Fibroblast of the conjunctiva (primary cell): ENCODE measurements around the gene DLX6.

Experiments
- DNase-seq: peaks from one replicate; pipeline ENCODE4 v3.0.0-alpha.2; 2010; ENCODE audit warnings: low read depth

DLX6 gene

DNA sequence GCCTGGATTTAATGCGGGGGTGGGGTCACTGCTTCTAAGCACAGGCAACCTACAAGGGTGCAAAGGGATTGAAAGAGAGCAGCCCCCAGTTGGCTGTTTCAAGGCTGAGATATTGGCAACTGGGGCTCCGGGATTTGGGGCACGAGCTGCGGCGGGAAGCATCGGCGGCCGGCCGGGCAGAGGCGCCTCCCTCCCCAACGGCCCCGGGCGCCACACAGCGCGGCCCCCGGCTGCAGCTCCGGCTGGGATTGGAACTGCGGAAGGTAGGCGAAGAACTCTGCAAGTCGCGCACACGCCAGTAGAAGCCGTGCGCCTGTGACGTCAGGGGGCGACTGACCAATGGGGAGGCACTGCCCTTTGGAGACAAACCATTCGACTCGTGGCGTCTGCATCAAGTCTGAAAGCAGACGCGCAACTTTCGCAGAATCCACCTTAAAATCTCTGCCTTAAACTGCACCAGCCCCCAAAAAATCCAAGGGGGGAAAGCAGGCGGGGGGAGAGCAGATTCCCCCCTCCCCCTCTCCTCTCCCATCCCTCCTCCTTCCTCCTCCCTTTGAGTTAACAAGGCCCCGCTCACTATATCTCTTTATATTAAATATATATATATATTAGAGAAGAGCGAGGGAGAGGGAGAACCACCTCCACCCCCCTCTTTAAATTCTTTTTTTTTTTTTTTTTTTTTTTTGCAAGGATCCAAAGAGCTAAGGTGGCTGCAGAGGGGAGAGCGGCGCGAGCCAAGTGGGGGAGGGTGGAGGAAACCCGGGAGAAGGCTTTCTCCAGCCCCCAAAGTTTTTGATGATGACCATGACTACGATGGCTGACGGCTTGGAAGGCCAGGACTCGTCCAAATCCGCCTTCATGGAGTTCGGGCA is at the start of gene DLX6:
Gene DLX6, plus strand, starts transcription at position 371 of the 872 bp plus-strand sequence. Its CDS starts 425 bp downstream, at position 796.
- DNase-seq = no peak

DNA sequence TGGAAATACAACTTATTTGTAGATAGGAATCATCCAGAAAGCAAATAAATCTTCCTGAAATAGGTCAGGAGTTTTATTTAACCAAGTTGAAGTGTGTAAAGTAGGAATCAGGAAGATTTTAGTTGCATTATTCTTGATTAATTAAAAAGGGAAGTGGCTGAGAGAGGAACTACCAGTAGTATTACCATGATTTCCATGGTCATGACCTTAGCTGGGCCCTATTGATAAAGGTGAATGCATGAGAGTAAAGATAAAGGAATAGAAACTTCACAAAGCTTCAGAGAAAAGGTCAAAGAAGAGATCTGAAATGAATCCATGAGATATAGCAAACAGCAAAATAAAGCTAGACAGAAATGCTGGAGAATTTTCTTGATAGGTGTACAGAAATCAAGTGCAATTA is 46.2 kb upstream of the DLX6 start:
- no peak for DNase-seq

DNA sequence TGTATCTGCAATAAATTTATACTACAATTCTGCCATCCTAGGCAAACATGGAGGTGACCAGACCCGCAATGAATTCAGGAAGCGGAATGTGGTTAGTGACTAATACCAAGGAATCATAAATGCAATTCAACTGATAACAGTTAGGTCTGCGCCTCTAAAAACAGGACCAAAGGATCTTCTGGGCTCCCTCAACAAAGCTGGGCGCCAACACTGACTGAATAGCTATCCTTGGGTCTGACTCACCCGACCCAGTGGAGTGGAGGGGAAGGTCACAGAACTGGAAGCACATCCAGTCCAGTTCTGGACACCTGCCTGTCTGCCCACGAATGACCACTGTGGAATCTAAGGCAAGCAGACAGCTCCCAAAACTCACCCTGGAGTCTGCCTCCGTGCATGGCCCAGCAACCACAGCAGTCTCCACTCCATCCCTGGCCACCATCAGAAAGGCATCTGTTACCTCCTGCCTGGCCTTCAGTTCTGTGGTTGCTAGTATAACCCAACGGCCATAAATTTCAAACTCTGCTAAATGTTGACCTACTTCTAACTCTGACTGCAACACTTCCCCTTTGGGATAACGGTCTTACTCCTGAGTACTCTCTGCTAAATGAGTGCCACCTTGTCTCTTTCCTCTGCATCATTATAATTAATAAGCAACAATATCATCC is 43.0 kb upstream of the DLX6 start:
- DNase-seq = no peak

DNA sequence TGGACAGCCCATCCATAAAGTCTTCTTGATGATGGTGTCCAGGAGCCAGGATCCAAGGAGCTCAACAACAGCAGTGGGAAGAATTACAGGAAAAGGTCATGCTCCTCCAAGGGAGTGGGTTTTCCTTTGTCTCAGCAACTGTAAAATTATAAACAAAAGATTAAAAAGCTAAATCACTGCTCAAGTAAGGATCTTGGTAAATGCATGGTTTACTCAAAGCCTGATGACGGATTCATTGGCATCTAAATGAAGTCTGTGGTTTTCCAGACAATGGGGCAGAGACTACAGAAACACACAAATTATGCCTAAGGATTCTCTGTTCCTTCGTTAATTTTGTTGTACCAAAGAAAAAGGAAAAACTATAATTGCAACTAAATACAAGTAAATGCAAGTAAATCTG is 36.4 kb upstream of the DLX6 start:
- DNase-seq = no peak

DNA sequence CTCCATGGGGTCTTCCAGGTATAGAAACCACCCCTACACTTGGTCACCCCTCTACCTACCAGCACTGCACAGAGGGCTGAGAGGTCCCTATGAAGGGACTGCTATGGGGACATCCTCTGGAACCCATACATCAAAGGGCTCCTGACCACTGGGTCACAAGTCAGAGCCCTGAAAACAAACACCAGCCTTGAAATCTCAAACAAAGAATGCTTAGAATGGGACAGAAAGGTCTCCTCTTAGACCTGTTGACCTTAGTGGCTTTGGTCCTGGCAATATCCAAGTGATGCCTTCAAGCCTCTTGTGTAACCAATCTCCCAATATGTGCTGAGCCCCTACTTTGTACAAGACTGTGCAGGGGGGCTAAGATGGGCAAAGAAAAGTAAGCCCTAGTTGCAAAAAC is 34.6 kb upstream of the DLX6 start:
- no peak for DNase-seq

DNA sequence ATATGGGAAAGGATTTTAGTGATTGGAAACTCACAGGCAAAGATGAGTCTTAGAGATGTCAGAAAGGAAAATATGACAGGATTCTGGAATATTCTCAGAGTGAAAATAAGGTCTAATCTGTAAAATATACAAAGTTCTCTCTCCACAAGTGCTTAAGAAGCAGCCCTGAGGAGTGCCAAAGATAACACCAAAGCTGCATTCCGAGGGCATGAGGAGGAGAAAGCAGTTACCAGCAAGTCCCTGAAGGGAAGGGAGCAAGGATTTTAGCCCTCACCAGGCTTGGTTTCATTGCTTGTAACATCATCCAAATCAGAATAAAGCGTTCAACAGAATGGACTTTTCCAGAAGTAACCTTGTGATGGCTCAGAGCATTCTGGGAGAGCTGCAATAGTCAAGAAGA is 31.4 kb upstream of the DLX6 start:
- DNase-seq = peak; percentile 2

DNA sequence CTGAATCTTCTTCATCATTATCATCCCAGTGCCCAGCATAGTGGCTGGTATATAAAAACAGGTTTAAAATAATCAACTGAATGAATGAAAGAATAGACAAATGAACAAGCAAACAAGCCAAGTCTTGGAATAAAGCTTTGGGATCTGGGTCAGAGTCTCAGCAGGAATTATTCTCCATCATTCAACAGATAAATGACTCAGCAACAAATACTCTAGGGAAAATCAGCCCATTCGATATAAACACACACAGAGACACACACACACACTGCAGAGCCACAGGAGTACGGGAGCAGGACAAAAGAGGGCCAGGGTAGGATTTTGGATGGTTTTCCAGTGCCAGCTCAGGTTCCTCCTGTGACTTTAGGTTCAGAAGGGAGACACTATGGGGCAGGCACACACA is 29.2 kb upstream of the DLX6 start:
- no peak for DNase-seq

DNA sequence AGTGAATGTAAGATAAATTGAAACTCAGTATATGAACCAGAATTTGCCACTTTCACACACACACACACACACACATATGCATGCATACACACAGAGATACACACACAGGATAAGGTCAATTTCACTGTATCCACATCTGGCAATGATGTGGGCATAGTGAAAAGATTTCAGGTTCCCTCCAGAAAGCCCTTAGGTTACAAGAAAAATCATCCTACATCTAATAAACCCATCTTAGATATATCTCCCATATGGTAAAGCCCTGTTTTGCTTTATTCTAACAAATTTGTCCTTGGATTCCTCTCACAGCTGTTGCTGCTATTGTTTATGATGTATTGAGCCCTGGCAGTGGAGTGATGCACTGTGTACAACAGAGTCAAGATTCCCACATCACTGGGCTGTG is 27.9 kb upstream of the DLX6 start:
- no peak for DNase-seq

DNA sequence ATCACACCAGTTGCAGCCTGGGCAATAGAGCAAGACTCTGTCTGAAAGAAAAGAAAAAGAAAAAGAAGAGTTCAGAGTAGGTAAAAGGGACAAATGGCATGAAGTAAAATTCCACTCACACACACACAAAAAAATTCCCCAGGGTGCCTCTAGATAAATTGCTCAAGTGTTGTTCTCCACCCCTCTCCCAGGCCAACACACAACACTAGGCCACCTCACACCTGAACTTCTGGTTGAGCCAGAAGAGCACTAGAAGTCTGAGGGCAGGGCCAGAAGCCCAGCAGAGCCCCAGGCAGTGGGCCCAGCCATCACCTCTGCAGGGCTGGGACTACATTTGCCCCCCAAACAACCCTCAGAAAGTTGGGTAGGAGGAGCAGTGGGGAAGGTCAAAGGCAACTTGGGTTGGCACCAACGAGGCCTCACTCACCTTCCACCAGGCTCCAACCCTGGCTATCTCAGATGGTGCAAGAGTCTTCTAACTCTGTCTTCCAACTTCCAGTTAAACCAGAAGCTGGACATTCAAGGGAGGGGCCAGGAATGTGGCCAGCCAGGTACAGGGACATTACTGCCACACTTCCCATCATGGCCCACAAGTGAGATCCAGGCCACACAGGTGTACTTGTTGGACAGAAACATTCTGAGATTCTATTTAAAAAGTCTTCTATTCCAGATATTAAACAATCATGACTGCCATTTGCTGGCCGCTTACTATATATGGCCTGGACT is 25.6 kb upstream of the DLX6 start:
- DNase-seq = no peak

DNA sequence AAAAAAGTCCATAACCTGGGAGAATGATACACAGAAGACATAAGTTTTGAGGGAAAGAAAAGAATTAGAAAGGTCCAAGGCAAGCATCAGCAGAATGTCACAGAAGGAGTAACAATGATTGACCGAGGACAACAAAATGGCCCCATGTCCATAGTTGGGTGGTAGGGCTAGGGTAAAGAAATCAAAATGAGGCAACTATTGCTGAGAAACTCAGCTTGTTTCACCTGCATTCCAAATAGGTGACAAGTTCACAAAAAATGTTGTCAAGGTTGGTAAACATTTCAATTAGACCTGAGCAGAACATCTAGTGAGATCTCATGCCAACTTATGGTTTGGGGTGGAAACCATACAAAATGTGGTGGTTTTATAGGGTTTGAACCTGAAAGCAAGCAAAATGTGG is 22.8 kb upstream of the DLX6 start:
- no peak for DNase-seq

DNA sequence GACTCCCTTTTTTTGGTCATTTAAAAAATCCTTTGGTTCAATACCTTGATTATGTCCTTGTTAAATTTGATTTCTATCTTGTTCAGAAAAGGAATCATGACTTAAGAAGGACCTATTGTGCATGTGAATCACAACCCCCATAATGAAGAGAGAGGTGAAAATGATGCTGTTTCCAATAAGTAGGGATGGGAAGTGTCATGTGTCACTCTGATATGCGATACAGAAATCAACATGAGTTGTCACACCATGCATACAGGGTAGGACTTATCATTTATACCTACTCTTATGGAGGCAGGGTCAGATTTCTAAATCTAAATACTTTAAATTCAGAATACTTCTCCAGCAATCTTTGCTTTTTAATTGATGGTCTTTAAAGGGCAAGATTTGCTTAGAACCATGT is 19.4 kb upstream of the DLX6 start:
- no peak for DNase-seq

DNA sequence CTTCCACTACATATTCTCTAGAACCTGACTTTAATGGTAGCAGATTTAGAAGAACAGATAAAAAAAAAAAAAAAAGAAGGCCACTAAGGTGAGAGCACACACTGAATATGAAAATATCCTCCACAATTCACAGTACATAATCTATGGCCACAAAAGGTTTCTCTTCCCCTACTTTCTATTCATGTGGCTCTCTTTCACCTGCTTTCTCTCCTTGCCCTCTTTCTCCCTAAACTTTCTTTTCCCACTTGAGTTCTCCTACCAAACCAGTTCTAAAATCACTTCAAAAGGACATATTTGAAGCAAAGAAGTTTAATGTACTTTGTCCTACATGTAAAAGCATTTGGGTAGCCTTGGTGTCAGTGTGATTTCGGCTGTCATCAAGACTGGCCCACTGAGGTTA is 18.5 kb upstream of the DLX6 start:
- DNase-seq = no peak

DNA sequence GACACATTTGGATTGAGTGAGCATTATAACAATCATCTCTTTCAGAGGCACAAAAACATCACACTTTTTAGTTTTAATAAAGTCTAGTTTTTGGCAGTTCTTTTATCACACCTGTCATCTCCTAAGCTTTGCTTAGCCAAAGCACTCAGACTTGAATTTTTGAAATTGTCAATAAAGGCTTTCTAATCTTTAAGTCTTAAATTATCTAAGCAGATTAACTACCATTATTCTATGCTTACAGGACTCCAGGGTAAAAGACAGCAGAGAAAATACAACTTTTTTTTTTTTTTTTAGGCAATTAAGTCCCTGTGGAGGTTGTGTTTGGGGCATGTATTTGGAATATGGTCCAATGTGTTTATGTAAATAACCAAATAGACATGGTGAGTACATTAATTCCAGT is 17.6 kb upstream of the DLX6 start:
- no peak for DNase-seq

DNA sequence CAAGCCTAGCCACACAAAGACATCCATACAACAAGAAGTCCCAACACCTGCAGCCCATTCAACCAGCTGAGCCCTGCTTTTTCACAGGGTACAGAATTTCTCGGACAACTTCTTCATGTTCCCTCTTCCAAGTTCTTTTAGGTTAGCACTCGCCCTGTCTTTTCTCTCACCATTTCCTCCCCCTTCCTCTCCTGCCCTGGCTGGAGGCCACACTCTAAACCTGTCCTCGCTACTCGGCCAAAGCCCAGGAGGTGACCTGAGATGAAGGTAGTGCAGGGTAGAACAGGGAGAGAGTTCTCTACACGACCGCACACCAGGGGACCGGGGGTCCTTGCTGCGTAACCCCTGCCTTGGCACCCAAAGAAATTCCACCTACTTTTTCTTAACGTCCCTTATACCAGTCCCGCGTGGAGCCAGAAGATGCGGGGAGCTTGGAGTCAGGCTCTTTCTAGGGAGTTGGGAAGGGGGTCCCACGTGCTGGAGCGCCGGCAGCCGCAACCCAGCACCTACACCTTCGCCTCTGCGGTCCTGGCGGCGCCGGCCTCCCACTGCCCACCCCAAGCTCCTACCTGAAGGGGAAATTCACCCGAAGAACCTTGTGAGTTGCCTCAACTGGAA is 16.0 kb upstream of the DLX6 start:
- DNase-seq = no peak

DNA sequence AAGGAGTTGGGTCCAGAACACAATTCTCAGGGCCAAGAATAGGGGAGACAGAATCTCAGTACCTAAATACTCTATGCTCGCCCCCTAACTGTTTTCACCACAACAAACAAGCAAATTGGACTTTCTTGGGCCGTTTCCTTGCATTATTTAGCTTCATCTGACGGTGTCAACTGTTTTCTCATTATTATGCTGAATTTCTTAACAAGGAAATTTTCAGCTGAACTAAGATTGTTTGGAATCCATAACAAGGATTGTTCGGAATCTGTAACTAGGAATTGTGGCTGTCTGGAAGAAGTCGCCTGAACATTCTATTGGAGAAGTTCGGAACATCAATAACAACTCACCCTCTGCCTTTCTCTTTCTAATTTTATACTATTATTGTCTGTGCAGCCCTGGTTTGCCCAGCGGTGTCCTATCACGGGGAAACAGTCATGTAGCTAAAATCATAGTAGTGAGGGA is 15.5 kb upstream of the DLX6 start:
- DNase-seq = no peak

DNA sequence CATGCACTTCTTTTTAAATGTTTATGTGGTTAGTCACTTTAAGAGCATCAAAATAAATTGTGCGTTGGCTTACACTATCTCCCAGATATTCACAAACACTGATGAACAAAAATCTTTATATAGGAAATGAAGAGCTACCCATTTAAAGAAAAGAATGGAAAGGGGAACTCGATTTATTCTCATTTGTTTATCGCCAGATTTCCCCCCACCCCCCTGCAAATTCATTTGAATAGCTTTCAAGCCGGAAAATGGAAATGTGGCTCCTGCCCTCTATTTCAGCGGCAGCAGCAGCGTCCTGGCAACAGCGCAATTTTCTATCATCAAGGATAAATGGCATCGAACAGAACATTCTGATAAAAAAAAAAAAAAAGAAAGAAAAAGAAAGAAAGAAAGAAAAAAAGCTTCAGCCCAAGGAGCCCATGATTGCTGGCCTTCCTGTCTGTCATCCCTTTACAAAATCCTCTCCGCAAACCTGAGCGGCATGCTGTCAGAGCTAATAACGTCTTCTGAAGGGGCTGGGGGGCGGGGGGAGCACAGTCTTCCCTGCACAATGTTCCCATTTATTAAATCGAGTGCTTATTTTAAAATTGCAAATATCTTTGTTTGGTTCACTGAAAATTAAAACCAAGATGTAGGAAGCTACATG is 13.7 kb upstream of the DLX6 start:
- no peak for DNase-seq

DNA sequence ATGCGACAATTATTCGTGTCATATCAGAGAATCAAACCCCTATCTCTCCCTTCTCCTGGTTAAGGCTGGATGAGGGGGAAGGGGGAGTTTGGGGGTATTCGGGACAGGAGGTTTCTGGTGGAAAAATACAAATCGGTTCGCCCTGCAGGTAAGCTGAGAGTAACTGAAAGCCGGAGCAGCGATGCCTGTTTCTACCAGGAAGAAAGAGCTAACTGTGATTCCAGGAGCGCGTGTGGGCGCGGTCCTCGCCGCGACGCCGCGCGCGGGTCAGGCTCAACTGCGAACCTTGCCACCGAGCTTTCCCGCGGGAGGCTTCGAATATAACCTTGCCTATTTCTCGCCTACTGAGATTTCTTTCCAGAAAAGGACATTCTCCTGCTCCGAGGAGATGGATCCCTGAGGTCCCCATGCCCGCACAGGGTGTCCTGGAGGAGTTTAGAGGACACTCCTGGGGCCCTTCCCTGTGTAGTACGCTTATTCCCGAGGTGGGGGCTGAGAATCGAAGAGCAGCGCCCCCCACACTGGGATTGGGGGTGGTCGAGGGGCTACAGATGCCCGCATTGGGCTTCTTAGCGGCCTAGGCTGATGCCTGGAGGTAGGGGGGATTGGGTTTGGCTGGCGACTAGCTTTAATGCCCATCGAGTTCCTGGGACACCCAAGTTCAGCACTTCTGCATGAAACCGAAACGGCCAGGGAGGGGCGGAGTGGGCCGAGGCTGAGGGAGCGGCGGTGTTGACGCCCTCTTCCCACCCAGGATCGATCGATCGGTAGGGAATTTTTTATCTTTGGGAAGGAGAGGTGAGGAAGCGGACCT is 13.0 kb upstream of the DLX6 start:
- DNase-seq = no peak

DNA sequence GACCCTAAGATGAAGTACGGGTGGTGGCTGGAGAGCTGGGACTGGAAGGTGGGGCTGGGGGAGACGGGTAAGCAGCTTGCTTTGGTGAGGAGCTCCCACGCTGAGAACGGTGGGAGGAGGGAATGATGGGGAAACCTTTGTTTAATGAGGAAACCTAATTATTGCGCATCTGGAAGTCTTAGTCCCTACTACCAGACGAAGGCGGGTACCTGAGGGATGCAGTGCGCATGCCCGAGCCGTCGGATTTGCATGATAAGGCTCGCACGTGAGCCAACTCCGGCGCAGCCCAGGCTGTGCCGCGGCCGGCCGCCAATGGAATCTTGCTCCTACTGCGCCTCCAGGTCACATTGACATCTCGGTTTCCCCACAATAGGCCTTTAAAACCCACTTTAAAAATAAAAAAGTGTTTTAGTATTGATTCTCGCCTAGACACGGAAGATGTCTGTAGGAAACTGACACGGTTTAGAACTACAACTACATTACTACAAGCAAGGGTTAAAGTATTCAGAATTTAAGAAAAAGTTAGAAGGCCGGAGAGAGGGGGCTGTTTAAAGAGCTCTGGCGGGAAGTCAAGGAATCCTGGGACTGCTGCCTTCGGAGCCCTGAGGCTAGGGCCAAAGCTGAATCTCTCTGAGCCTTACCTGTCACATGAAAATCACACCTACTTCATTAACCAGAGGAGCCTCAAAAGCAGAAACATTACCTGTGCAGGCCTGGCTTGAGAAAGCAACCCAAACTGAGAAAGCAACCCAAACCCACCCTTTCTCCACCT is 12.1 kb upstream of the DLX6 start:
- DNase-seq = no peak

DNA sequence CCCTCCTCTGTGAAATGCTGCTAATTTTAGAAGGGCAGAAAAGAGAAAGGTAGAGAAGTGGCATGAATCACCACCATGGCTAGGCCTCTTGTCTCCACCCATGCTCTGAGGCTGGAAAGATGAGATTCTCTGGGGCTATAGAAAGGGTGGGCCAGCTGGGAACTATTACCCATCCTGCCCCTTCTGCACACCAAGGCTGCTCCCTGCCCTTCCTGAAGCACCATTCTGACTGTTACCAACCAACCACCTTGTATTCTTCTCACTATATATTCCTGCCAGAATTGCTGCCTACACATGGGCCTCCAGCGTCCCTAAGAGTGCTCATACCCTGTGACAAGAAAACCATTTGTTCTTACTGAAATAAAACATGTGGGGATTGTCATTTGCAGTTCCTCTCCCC is 11.4 kb upstream of the DLX6 start:
- no peak for DNase-seq

DNA sequence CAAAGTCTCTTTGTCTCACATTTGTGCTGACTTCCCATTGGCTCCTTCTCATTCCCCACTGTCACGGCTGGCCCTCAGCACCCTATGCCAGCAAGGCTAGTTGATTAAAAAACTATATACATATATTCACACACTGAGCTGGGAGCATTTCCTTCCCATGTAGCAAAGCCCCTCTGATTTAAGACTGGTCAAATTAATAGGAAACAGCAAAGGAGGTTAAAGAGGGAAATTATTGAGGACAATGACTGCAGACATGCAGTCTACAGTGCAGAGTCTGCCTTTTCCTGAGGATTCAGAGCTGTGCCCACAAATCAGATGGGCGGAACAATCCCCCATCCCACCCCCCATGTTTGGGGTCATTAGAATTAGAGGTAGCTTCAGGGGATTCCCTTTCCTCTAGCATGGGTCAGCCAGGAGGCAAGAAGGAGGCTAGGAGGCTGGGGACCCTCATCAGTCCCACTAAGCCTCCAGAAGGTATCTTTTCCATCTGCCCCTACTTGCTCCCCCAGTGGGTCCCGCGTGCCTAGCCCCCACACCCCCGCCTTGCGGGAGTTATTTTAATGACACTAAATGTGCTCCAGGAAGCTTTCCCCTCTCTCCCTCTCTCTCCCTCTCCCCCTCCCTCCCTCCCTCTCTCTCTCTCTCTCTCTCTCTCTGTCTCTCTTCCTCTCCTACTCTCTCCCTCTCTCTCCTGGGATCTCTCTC is 9.8 kb upstream of the DLX6 start:
- no peak for DNase-seq
